GM06990 (cell line): ENCODE results near the gene MUC4.
A peak's percentile ranks its signal among the peaks of the same experiment; 100 is the strongest.
"Not testable (repeated sequence)": the region's sequence is repeated elsewhere in the genome, so short reads cannot be mapped to it uniquely, and the experiment has no call there.

Source experiments
- DNase-seq: peaks from one replicate; pipeline ENCODE4 v3.0.0-alpha.2; 2011; ENCODE audit not compliant: insufficient read length; ENCODE audit errors: extremely low read depth
- H3K27me3 ChIP-seq: replicated peaks from 2 replicates; pipeline ENCODE4 v1.6.0; 2011; ENCODE audit warnings: low read length; ENCODE audit not compliant: control insufficient read depth, insufficient read depth
- H3K36me3 ChIP-seq: 2 replicates; pipeline ENCODE4 v1.5.1; 2011; ENCODE audit warnings: low read length; ENCODE audit not compliant: control insufficient read depth, insufficient read depth
- H3K4me3 ChIP-seq: replicated peaks from 2 replicates; pipeline ENCODE4 v1.5.1; 2011; ENCODE audit warnings: low read depth, mild to moderate bottlenecking, control low read depth, low read length
- TF ChIP-seq, protein P1 (sequence below): IDR thresholded peaks from 2 replicates; pipeline ENCODE4 v1.5.1; 2011; ENCODE audit warnings: low read length, control low read depth, mild to moderate bottlenecking, inconsistent platforms; ENCODE audit not compliant: insufficient read depth, poor library complexity, severe bottlenecking

Gene MUC4

DNA sequence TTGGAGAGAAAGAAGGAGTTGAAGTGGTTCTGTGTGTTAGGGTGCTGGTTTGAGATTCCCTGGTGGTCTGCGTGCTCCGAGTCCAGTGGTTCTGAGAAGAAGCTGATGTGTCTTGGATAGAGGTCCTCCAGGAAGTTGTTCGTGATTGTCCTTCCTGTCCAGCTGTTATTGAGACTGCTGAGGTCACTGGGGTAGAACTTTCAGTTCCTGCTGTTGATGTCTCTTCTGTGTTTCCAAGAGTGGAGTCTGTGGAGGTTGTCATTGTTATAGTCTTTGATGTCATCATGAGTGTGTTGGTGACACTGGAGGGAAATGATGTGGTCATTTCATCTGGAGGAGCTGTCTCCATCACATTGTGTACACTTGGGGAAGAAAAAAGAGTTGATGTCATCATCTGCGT, 20.8 kb downstream of the MUC4 start:
- Histone ChIP-seq H3K36me3 (no peaks in the 10 kb centered on the region), H3K4me3 (no peak overlapping the region), H3K27me3 (no peaks in the 10 kb centered on the region)
- no peak for DNase-seq
- TF ChIP-seq, protein P1, sequence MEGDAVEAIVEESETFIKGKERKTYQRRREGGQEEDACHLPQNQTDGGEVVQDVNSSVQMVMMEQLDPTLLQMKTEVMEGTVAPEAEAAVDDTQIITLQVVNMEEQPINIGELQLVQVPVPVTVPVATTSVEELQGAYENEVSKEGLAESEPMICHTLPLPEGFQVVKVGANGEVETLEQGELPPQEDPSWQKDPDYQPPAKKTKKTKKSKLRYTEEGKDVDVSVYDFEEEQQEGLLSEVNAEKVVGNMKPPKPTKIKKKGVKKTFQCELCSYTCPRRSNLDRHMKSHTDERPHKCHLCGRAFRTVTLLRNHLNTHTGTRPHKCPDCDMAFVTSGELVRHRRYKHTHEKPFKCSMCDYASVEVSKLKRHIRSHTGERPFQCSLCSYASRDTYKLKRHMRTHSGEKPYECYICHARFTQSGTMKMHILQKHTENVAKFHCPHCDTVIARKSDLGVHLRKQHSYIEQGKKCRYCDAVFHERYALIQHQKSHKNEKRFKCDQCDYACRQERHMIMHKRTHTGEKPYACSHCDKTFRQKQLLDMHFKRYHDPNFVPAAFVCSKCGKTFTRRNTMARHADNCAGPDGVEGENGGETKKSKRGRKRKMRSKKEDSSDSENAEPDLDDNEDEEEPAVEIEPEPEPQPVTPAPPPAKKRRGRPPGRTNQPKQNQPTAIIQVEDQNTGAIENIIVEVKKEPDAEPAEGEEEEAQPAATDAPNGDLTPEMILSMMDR: no peak

DNA sequence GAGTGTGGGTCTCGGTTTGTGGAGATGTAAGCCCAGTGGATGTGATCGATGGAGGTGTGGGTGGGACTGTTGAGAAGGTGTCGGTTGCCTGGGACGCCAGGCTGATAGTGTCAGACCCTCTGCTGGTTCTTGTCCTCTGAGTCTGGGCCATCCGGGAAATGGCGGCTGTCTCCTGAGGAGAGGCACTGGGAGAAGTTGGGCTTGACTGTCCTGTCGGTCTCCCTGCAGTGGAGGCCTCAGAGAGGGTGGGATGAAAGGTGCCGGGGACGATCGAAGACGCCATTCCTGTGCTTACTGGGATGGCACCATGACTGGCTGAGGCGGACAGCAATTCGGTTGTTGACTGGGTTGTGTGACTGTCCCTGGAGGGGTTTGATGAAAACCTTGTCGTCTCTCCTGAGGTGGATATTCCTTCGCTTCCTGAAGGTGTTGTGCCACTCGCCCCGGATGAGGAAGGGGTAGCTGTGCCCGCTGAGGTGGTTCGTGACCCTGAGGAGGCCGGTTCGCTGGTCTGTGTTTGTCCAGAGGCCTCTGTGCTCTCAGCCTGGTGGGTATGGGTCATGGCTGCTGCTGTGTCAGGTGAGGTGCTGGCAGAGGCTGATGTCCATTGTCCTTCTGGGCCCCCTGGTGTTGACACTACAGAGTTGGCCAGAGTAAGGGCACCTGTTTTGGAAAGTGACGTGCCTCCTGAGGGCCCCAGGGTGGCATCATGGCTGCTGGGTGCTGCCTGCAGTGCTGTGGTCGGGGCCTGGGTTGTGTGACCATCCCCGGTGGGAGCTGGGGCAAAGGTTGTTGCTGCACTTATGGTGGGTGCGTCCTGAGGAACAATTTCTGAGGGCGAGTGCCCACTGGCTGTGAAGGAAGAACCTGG, 22.8 kb downstream of the MUC4 start:
- Histone ChIP-seq H3K4me3 (no peak overlapping the region), H3K27me3 (no peaks in the 10 kb centered on the region), H3K36me3 (no peaks in the 10 kb centered on the region)
- TF ChIP-seq, protein P1: no peak
- DNase-seq: no peak

DNA sequence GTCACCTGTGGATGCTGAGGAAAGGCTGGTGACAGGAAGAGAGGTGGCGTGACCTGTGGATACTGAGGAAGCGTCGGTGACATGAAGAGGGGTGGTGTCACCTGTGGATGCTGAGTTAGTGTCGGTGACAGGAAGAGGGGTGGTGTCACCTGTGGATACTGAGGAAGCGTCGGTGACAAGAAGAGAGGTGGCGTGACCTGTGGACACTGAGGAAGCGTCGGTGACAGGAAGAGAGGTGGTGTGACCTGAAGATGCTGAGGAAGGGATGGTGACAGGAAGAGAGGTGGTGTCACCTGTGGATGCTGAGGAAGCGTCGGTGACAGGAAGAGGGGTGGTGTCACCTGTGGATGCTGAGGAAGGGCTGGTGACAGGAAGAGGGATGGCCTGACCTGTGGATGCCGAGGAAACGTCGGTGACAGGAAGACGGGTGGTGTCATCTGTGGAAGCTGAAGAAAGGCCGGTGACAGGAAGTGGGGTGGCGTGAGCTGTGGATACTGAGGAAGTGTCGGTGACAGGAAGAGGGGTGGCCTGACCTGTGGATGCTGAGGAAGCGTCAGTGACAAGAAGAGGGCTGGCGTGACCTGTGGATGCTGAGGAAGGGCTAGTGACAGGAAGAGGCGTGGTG, 25.8 kb downstream of the MUC4 start:
- H3K27me3 ChIP-seq, H3K36me3 ChIP-seq, H3K4me3 ChIP-seq, DNase-seq: not testable (repeated sequence)

DNA sequence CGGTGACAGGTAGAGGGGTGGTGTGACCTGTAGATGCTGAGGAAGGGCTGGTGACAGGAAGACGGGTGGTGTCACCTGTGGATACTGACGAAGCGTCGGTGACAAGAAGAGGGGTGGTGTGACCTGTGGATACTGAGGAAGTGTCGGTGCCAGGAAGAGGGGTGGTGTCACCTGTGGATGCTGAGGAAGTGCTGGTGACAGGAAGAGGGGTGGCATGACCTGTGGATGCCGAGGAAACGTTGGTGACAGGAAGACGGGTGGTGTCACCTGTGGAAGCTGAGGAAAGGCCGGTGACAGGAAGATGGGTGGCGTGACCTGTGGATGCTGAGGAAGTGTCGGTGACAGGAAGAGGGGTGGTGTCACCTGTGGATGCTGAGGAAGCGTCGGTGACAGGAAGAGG, 27.7 kb downstream of the MUC4 start:
- DNase-seq, H3K27me3 ChIP-seq, H3K36me3 ChIP-seq, H3K4me3 ChIP-seq: not testable (repeated sequence)

DNA sequence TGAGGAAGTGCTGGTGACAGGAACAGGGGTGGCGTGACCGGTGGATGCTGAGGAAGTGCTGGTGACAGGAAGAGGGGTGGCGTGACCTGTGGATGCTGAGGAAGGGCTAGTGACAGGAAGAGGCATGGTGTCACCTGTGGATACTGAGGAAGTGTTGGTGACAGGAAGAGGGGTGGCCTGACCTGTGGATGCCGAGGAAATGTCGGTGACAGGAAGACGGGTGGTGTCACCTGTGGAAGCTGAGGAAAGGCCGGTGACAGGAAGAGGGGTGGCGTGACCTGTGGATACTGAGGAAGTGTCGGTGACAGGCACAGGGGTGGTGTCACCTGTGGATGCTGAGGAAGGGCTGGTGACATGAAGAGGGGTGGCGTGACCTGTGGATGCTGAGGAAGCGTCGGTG, 30.5 kb downstream of the MUC4 start:
- not testable (repeated sequence) for H3K36me3 ChIP-seq, DNase-seq, H3K27me3 ChIP-seq, H3K4me3 ChIP-seq

DNA sequence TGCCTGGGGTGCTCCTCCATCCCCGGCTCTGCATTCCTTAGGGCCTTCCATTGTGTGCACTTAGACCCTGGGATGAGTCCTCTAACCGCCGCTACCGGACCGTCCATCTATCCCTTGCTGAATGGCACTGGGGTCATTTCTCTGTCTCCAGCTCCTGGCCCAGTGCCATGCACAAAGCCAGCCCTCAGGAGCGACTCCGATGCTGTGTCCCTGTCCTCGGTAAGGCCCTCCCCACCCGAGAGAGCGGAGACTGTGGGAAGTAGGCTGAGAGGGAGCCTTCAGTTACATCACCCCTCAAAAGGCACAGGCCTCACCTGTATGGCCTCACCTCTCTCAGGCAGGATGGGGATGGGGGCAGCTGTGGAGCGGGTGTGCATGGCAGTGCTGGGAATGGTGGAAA, 33.8 kb downstream of the MUC4 start:
- no peak for DNase-seq
- Histone ChIP-seq H3K36me3 (no peaks in the 10 kb centered on the region), H3K4me3 (no peak overlapping the region), H3K27me3 (no peaks in the 10 kb centered on the region)
- TF ChIP-seq, protein P1: no peak

DNA sequence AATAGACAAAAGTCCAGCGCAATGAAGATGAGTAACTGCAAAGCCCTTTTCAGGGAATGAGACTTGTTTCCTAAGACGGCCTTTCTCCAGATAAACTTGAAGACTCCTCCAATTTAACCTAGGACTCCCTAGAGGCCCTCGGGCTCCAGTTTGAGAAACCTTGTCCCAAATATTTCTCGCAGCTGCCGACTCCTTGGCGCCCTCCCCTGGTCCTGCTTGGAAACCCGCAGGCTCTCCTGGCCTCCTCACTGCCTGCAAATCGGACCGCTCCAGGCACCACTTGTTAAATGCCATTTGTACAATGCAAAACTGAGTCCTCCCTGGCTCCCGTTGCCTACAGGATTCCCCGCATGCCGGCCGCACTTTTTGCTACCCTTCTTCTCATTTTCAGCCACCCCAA, 36.8 kb downstream of the MUC4 start:
- TF ChIP-seq, protein P1: peak; percentile 39
- Histone ChIP-seq H3K36me3 (no peaks in the 10 kb centered on the region), H3K27me3 (no peaks in the 10 kb centered on the region), H3K4me3 (no peak overlapping the region)
- no peak for DNase-seq
